D341Med (cell line): Measurements from ENCODE around the gene IL32.

Experiments
- DNase-seq: peaks from one replicate; pipeline ENCODE4 v3.0.0; 2012; ENCODE audit warnings: low spot score

The IL32 gene

GRCh38 chr16:3118846-3119245 is 53.4 kb downstream of the IL32 start:
- DNase-seq = no peak
